GM19351 (cell line): ENCODE measurements around the gene ELP5.

Experiments
- ATAC-seq: cut with Tn5 transposase; IDR thresholded peaks from one replicate; pipeline ENCODE4 v1.9.1; 2021; ENCODE audit warnings: mild to moderate bottlenecking, moderate library complexity; ENCODE audit not compliant: unreplicated experiment

Gene ELP5

DNA sequence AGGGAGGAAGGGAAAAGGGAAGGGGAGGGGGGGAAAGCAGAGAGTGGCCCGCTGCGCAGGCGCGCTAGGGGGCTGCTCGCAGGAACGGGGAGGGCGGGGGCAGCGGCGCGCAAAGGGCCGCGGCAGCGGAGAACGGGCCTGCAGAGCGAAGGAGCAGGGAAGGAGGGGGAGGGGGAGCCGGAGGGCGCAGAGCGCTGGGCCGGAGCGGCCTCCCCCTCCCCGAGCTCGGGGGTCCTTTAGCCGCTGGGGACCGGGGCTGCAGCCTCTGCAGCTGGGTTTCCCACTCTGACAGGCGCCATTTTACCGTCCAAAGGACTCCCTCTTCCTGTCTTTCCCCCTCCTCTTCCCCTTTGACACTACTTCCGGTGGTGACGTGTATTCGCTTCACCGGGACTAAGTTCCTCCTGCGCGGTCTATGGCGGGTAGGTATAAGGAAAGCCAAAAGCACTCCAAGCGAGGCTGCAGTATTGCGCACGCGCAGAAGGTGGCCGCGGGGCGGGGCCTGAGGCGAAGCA, 297 bp upstream of the ELP5 start, which contains the start of gene CTDNEP1:
TSS of gene CTDNEP1 (minus strand) at position 74 of the 515 bp plus-strand sequence. CDS start 438 bp downstream, outside the sequence.
- peak; percentile 88 for ATAC-seq

DNA sequence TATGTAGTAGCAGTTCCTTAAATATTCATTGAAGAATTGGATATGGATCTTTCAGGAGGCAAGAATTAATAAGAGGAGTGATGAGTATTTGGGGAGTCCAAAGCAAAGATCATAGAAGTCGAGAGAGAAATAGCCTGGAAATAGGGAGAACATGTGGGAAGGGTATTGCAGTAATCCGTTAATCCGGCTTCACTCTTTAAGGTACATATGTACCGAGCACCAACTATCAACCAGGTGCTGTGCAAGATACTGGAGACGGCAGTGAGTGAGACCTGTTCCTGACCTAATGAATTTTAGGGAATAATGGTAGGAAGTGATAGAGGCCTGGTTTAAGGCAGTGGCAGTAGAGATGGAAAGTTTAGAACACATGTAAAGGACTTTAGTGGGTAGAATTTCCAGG, 1.1 kb downstream of the ELP5 start:
- ATAC-seq, result no peak

DNA sequence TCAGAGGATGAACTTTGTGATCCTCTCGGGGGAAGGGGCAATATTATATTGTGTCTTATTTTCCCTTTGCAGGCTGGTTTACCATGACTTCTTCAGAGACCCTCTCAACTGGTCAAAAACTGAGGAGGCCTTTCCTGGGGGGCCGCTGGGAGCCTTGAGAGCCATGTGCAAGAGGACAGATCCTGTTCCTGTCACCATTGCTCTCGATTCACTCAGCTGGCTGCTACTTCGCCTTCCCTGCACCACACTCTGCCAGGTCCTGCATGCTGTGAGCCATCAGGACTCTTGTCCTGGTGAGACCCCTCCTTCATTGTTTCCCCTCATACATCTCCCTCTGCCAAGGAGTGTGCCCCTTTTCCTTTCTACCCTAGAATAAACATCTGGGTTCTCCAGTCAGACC, 2.5 kb downstream of the ELP5 start:
- no peak for ATAC-seq

DNA sequence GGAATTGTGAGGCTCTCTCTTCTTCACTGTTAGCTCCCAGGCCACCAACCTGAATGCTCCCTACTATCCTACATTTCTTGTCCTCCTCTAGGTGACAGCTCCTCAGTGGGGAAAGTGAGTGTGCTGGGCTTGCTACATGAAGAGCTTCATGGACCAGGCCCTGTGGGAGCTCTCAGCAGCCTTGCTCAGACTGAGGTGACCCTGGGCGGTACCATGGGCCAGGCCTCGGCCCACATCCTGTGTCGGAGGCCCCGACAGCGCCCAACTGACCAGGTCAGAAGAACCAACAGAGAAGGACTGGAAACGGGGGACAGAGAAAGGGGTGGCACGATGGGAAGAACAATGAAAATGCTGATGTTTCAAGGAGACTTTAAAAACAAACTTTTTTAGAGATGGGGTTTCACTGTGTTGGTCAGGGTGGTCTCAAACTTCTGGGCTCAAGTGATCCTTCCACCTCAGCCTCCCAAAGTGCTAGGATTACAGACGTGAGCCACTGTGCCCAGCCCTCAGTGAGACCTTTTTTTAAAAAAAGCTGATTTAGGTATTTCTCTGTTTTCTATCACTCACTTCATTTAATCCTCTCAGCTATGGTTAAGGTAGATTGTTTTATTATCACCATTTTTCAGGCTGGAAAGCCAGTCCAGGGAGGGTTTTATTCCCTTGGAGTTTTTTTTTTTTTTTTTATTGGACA, 4.9 kb downstream of the ELP5 start:
- ATAC-seq, result no peak

DNA sequence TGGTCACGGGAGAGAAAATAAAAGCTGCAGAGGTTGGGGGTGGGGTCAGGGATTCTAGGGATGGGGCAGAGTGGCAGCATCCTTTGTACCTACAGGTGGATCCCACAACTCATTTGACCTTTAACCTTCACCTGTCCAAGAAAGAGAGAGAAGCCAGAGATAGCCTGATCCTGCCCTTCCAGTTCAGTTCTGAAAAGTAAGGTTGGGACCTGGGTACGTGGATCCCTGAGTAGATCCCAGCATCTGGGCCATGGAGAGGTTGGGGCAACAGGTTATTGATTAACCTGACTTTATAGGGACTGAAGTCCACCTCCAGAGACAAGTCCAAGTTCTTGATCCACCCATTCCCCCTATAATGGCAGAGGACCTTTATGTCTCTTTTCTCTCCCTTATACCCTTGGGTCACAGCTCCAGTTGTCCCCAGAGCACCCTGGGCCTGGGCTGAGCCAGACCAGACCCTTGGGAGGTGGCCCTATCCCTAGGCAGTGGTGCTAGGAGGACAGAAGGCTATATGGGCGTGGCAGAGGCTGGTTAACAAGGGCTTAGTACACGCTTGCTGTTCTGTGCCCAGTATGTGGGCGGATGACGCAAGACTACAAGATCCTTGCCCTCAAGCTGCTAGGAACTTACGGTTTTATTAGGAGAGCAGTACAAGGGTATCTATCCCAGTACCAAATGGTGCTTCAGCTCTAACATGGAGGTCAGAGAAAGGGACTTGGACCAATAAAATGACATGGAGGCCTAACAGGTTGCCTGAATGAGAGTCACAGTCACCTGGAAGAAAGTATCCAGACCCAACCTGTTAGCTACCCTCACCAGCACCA, 6.9 kb downstream of the ELP5 start:
- no peak for ATAC-seq

DNA sequence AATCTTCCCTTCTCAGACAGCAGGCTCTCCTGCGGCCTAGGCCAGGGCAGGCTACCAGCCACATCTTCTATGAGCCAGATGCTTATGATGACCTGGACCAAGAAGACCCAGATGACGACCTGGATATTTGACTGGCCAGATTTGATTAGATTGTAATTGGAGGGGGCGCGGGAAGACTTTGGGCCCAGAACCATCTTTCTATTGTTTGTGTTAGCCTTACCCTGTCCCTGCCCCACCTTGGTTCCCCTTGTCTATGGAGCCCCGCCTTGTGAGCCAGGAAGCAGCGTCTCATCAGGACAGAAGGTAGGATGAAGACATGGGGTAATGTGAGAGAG, 7.5 kb downstream of the ELP5 start:
- ATAC-seq, result no peak

DNA sequence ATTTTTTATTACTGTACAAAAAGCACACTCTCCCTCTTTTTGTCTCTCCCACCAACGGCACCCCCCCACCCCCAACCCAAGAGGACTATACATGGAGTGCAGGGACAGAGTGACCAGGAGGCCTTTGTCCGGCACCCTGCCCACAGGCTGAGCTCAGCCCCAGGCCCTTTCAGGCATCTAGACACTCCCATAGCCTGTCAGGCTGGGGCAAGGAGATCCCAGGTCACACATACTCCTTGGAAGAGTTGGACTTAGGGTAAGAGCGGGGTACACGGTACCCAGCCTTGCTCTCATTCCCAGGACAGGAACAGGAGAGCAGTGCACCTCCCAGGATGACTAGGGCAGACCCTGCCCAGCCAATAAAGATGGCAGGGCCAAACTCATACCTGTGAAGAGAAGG, 8.1 kb downstream of the ELP5 start:
- ATAC-seq, result no peak

DNA sequence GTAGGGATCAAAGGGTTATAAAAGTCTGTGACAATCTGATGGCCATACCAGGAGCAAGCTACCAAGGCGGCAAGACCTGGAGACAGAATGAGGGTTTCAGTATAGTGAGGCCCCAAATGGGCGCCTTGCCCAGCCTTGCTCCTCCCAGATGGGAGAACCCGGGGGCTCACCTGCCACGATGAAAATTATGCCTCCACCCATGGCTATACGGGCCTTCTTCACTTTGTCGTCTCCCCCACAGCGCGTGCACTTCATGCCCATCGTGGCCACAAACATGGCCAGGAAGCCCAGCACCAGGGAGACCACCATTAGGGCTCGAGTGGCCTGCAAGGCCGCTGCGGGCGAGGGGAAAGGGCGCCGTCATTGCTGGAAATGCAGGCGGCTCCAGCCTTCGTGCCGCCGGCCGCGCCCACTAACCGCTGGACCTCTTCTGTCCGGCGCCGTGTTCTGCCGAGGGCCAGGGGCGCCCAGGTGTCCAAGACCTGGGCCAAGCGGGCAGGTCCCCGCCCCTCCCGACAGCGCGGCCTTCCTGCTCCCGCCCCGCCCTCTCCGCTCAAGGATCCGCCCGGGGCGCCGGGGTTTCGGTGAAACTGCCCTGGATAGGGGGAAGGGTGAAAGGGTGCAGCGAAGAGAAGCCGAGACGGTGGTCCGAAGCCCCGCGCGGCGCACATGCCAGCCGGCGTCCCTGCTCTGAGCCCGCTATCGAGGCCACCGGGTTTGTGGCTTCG, 8.8 kb downstream of the ELP5 start:
- ATAC-seq, result no peak

DNA sequence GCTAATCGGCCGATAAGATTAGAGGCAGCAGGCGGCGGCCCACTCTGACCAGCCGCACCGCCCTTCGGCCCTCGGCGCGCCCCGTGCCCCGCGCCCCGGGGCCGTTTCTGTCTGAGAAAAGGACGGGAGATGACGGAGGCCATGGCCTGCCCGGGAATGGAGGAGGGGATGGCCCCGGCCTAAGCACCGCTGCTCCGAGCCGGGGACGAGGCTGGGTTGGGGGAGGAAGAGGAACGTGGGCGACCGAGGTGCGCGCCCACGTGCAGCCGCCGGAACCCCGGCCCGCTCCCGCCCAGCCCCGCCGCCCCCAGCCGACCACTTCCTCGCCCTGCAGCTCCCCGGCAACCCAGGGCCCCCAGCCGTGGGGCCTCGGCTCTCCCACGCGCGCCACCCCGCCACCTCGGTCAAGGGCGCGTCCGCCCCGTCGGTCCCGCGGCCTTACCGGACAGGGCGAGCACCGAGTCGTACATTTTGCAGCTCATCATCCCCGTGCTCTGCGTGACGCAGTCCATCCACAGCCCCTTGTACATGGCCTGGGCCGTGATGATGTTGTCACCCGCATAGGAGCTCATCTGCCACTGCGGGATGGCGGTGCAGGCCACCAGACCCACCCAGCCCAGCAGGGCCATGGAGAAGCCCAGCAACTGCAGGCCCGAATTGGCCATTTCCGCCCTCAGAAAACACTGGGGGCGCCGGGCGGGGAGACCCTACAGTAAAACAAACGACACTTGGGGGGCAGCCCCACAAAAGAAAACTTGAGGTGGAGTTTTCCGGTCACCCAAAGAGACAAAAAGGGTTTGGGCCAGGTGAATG, 9.6 kb downstream of the ELP5 start:
- no peak for ATAC-seq

DNA sequence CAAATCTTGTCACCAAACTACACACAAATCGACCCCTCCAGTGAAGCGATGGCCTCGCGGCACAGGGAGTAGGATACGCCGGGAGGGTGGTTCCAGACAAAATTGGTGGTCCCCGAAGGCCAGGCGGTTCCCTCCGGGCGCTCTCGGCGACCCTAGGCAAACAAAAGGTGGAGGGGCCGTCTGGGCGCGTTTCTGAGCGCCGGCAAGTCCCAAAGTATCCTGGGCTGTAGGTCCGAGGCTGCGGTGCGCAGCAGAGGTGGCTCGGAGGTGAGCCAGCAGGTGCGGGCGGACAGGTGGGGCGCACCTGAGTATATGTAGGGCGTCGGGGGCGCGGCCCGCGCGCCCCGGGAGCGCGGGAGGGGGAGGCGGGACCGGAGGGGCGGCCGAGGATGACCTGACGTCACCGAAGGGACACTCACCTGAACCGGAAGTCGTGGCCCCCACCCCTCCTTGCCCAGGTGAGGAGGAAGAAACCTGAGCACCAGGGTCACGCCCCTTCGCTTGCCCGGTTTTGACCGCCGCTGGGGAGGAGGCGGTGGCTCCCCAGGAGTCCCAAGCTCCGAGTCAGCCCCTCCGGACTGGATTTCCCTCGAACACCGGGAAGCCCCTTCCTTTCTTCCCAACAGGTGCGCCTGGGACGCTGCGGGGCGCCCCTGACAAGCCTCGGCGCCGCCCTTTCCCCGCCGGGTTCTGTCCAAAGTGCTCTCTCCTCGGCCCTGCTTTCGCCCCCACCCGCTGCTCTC, 10.3 kb downstream of the ELP5 start, which contains the start of gene CLDN7:
TSS of gene CLDN7 (minus strand) at position 287 of the 743 bp plus-strand sequence. CDS start 435 bp downstream, outside the sequence.
- ATAC-seq, result no peak

DNA sequence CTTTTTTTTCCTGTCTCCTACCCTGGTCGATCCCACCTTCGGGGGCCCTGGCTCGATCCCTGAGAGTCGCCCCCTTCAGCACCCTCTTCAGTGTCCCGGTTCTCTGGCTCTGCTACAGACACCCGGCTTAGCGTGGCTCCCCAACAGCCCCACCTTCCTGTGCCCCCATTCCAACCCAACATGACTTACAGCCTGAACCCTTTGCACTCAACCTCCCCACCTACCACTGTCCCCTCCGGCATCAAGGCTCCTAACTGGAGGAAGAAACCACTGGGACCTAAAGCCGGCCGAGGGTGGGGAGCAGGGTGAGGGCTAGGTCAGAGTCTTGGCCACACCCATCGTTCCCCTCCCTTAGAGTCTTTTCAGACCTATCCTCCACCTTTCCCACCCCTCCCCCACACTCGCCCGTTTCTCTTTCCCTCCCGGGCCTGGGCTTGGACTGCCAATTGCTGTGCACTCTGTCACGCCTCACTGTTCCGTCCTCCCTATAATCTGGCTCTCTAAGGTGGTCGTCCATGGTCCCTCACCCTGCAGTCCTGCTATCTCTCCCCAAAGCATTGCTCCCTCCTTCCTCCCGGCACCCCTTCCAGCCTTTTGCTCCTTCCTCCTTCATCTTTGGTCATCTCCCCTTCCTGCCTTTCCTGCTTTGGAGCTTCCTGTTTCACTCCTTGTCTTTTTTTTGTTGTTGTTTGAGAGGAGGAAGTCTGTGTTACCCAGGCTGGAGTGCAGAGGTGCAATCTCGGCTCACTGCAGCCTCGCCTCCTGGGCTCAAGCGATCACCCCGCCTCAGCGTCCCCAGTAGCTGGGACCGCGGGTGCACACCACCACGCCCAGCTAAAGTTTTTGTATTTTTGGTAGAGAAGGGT, 11.2 kb downstream of the ELP5 start:
- ATAC-seq, result no peak

DNA sequence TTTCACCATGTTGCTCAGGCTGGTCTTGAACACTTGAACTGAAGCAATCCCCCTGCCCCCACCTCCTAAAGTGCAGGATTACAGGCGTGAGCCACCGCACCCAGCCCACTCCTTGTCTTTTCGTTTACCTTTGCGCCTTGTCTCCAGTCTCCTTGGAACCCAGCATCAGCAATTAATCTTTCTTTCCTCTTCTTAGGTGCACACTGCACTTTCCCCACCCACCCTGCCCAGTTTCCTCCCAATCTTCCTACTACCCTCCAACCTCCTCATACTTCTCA, 11.7 kb downstream of the ELP5 start:
- ATAC-seq, result no peak

DNA sequence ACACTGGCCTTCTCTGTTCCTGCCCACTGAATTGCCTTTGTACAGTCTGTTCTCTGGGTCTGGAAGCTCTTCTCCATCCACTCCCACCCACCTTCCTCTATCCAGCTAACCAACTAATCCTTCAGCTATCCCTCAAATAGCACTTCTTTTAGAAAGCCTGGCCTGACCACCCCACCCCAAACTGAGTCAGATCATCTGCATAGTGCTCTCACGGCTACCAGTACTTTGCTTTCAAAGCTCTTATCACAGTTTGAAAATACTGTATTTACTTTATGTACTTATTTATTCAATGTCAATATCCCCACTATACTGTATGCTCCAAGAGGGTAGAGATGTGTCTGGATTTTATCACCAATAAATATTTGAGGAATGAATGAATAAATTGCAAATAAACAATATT, 14.8 kb downstream of the ELP5 start:
- no peak for ATAC-seq

DNA sequence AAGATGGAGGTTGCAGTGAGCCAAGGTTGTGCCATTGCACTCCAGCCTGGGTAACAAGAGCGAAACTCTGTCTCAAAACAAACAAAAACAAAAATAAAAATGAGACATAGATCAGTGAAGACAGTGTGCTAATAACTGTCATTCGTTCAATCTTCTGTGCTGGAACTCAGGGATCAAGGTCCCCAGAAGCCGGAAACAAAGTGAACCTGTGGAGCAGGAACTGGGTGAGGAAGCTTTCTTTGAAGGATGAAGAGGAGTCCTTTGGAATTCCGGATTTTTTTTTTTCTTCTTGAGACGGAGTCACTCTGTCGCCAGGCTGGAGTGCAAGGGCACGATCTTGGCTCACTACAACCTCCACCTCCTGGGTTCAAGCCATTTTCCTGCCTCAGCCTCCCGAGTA, 27.4 kb downstream of the ELP5 start:
- ATAC-seq, result no peak

DNA sequence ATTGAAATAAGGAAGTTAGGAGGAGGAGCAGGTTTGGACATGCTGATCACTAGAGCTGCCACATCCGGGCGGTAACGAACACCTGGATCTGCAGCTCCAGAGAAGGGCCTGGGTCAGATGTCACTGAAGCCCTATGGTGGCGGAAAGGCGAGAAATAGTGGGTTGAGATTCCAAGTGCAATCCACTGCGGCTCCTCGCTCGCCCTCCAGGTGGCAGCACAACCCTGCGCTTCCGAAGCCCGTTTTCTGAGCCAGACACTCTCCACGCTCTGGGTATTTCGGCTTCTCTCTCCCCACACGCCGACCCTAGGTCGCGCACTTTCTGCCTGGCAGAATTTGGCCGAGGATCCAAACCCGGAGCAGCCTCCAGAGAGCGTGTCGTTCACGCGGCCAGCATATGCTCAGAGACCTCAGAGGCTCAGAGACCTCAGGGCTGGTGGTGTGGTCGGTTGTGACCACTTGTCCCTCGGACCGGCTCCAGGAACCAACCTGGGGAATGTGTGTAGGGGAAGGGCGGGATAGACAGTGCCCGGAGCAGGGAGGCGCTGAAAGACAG, 28.6 kb downstream of the ELP5 start:
- ATAC-seq, result no peak

DNA sequence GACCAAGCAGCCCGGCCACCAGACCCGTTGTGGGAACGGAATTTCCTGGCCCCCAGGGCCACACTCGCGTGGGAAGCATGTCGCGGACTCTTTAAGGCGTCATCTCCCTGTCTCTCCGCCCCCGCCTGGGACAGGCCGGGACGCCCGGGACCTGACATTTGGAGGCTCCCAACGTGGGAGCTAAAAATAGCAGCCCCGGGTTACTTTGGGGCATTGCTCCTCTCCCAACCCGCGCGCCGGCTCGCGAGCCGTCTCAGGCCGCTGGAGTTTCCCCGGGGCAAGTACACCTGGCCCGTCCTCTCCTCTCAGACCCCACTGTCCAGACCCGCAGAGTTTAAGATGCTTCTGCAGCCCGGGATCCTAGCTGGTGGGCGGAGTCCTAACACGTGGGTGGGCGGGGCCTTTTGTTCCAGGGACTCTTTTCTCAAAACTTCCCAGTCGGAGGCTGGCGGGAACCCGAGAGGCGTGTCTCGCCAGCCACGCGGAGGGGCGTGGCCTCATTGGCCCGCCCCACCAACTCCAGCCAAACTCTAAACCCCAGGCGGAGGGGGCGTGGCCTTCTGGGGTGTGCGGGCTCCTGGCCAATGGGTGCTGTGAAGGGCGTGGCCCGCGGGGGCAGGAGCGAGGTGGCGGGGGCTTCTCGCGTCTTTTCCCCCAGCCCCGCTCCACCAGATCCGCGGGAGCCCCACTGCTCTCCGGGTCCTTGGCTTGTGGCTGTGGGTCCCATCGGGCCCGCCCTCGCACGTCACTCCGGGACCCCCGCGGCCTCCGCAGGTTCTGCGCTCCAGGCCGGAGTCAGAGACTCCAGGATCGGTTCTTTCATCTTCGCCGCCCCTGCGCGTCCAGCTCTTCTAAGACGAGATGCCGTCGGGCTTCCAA, 29.3 kb downstream of the ELP5 start, which contains the start of gene SLC2A4:
TSS of gene SLC2A4 (plus strand) at position 645 of the 879 bp plus-strand sequence. CDS start at position 862, 217 bp downstream.
- ATAC-seq, result peak; percentile 53

DNA sequence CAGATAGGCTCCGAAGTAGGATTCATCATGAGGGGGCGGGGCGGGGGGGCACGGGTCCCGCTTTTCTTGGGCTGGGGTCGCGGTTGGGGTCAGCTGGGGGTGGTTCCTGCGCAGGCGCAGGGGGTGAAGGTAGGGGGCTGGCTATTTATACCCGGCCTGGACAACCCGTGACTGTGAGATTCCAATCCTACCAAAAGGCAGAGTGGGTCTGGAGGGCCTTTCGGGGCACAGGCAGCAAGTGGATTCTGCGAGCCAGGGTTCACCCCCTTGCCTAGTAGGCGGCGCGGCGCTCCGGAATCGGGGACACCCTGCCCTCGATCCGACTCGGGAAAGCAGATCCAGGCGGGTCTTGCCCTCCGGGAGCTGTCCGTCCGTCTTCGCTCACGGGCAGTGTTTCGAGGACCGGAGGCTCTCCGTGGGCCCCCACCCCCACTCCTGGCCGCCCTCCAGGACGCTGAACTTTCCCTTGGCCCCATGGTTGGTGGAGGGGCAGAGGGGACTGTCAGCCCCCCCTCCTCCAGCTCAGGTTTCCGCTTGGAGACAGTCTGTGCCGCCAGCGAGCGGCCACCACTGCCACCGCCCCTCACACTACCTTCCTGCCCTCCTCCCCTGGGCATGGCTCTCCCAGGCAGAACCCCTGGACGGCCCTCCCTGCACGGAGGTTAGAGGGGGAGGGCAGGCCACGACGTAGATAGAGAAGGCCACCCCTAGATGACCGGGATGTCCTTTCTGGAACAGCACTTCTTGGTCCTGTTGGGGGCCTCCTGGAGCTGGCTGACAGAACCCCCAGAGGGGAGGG, 30.1 kb downstream of the ELP5 start:
- no peak for ATAC-seq
